ENCODE measurements around the gene BYSL. TPM values are rescaled to one million over a fixed set of nuclear protein-coding genes. Genes with fewer than 3 reads are reported as not detected.

Gene BYSL
- total RNA-seq, 6 donors from 2014 or later = 5.6 to 20.9 (median 12.5) TPM

GRCh38 chr6:41934278-41935192, 13.2 kb downstream of the BYSL start:
- DNase-seq (no peak), ATAC-seq (ENCODE audit: low FRiP score in 2 of 2) (no peak)
- 76 to 78% methylated on average over 7 of the region's 7 CpGs for WGBS, 2 donors
- peaks cover 37 to 78% (median 68%) of the 10 kb centered on the region in 4 donors for H3K36me3 ChIP-seq
- H3K4me3 ChIP-seq = no peak overlapping the region
- H3K9me3 ChIP-seq = no peaks in the 10 kb centered on the region
- peak overlapping the region in 2 of 4 donors; percentile 21 to 35 for H3K27ac ChIP-seq
- peaks cover 44 to 48% (median 46%) of the 10 kb centered on the region in 4 donors for H3K4me1 ChIP-seq
- peak in 1 of 4 donors; percentile 19 for TF ChIP-seq POLR2A (IDR thresholded peaks at IDR 0.05)
- TF ChIP-seq EP300 (IDR thresholded peaks at IDR 0.05) = no peak
- H3K27me3 ChIP-seq = no peaks in the 10 kb centered on the region

- peaks cover 37 to 72% (median 61%) of the 10 kb centered on the region in 4 donors for H3K36me3 ChIP-seq
- peaks cover 51 to 54% (median 53%) of the 10 kb centered on the region in 4 donors for H3K4me1 ChIP-seq
These were observed 13.9 kb downstream of the BYSL start for GRCh38 chr6:41935193-41935574.

GRCh38 chr6:41935685-41936072, 14.4 kb downstream of the BYSL start:
- Histone ChIP-seq H3K27ac (peak overlapping the region; percentile 52 to 91 (median 86)), H3K4me1 (peaks cover 54 to 59% (median 58%) of the 10 kb centered on the region in 4 donors), H3K9me3 (no peaks in the 10 kb centered on the region), H3K36me3 (peaks cover 33 to 67% (median 57%) of the 10 kb centered on the region in 4 donors), H3K4me3 (no peak overlapping the region), H3K27me3 (no peaks in the 10 kb centered on the region)
- TF ChIP-seq POLR2AphosphoS5 (IDR thresholded peaks at IDR 0.05) (no peak), POLR2A (IDR thresholded peaks at IDR 0.05) (no peak), EP300 (IDR thresholded peaks at IDR 0.05) (no peak), CTCF (IDR thresholded peaks at IDR 0.05) (no peak)
- 72 to 86% methylated on average over 6 to 8 of the region's 8 CpGs for WGBS, 2 donors
- ATAC-seq (ENCODE audit: low FRiP score in 2 of 2) = no peak
- peak in 1 of 2 donors; percentile 62 for DNase-seq

More at GRCh38 chr6:41935193-41935574, 13.9 kb downstream of the BYSL start:
- no peak for DNase-seq
- WGBS, 2 donors = 56 to 57% methylated on average over 1 of the region's 1 CpG
- ATAC-seq (ENCODE audit: low FRiP score in 2 of 2) = no peak
- Histone ChIP-seq H3K27me3 (no peaks in the 10 kb centered on the region), H3K4me3 (no peak overlapping the region), H3K9me3 (no peaks in the 10 kb centered on the region), H3K27ac (peak overlapping the region in 3 of 4 donors; percentile 21 to 85 (median 35))
- no peak for TF ChIP-seq POLR2A (IDR thresholded peaks at IDR 0.05)
- TF ChIP-seq CTCF (IDR thresholded peaks at IDR 0.05) = no peak
- no peak for TF ChIP-seq EP300 (IDR thresholded peaks at IDR 0.05)
- TF ChIP-seq POLR2AphosphoS5 (IDR thresholded peaks at IDR 0.05) = no peak

- Histone ChIP-seq H3K9me3 (no peaks in the 10 kb centered on the region), H3K27me3 (no peaks in the 10 kb centered on the region), H3K4me3 (no peak overlapping the region), H3K36me3 (peaks cover 28 to 61% (median 51%) of the 10 kb centered on the region in 4 donors), H3K4me1 (peaks cover 54 to 65% (median 62%) of the 10 kb centered on the region in 4 donors), H3K27ac (peak overlapping the region; percentile 85 to 93 (median 88))
- ATAC-seq (ENCODE audit: low FRiP score in 2 of 2) (peak; percentile 78 to 83), DNase-seq (peak in 1 of 2 donors; percentile 83)
- TF ChIP-seq CTCF (IDR thresholded peaks at IDR 0.05) (peak; percentile 79 to 88 (median 84)), POLR2AphosphoS5 (IDR thresholded peaks at IDR 0.05) (peak in 1 of 2 donors; percentile 14), POLR2A (IDR thresholded peaks at IDR 0.05) (no peak), EP300 (IDR thresholded peaks at IDR 0.05) (no peak)
- 33 to 41% methylated on average over 7 to 10 of the region's 10 CpGs for WGBS, 2 donors
These were observed 15.0 kb downstream of the BYSL start for GRCh38 chr6:41936073-41936837.

- no peak for ATAC-seq (ENCODE audit: low FRiP score in 2 of 2)
- DNase-seq = no peak
- H3K27me3 ChIP-seq = no peaks in the 10 kb centered on the region
- 46 to 75% methylated on average over 2 of the region's 2 CpGs for WGBS, 2 donors
- H3K9me3 ChIP-seq = no peaks in the 10 kb centered on the region
- H3K4me1 ChIP-seq = peaks cover 59 to 74% (median 68%) of the 10 kb centered on the region in 4 donors
- no peak for TF ChIP-seq CTCF (IDR thresholded peaks at IDR 0.05)
- TF ChIP-seq POLR2A (IDR thresholded peaks at IDR 0.05) = no peak
- TF ChIP-seq EP300 (IDR thresholded peaks at IDR 0.05) = no peak
- TF ChIP-seq POLR2AphosphoS5 (IDR thresholded peaks at IDR 0.05) = no peak
- H3K4me3 ChIP-seq = peak overlapping the region in 1 of 4 donors; percentile 94
- peaks cover 24 to 49% (median 39%) of the 10 kb centered on the region in 4 donors for H3K36me3 ChIP-seq
- H3K27ac ChIP-seq = peak overlapping the region; percentile 85 to 93 (median 88)
These were observed 16.2 kb downstream of the BYSL start for GRCh38 chr6:41937472-41937860.
